ENCODE measurements around the gene CNOT4.
"Not testable (repeated sequence)": the region's sequence is repeated elsewhere in the genome, so short reads cannot be mapped to it uniquely, and the experiment has no call there.

CNOT4 gene

GRCh38 chr7:135449436-135449835, 60.5 kb downstream of the CNOT4 start:
- no peak for DNase-seq

- no peak for DNase-seq
These were observed 61.1 kb downstream of the CNOT4 start for GRCh38 chr7:135448753-135449152.

GRCh38 chr7:135447748-135448147, 62.2 kb downstream of the CNOT4 start:
- DNase-seq = no peak

GRCh38 chr7:135445690-135446089, 64.2 kb downstream of the CNOT4 start:
- no peak for DNase-seq

- DNase-seq = not testable (repeated sequence)
These were observed 64.6 kb downstream of the CNOT4 start for GRCh38 chr7:135445266-135445665.

- DNase-seq = no peak
These were observed 68.1 kb downstream of the CNOT4 start for GRCh38 chr7:135441791-135442190.

GRCh38 chr7:135434047-135434446, 75.9 kb downstream of the CNOT4 start:
- DNase-seq = no peak

- no peak for DNase-seq
These were observed 79.3 kb downstream of the CNOT4 start for GRCh38 chr7:135430626-135431025.

- DNase-seq = no peak
These were observed 81.0 kb downstream of the CNOT4 start for GRCh38 chr7:135428879-135429278.

- no peak for DNase-seq
These were observed 81.9 kb downstream of the CNOT4 start for GRCh38 chr7:135428011-135428410.

- DNase-seq = no peak
These were observed 82.7 kb downstream of the CNOT4 start for GRCh38 chr7:135427166-135427565.

GRCh38 chr7:135425036-135425435, 84.9 kb downstream of the CNOT4 start:
- no peak for DNase-seq

GRCh38 chr7:135420786-135421185, 89.1 kb downstream of the CNOT4 start:
- no peak for DNase-seq

- no peak for DNase-seq
These were observed 93.5 kb downstream of the CNOT4 start for GRCh38 chr7:135416431-135416830.

- DNase-seq = peak in 1 of 5 donors; percentile 38
These were observed 95.0 kb downstream of the CNOT4 start for GRCh38 chr7:135414850-135415439.

GRCh38 chr7:135414208-135414607, 95.7 kb downstream of the CNOT4 start:
- DNase-seq = no peak

GRCh38 chr7:135411098-135411497, 98.8 kb downstream of the CNOT4 start:
- DNase-seq = no peak

- DNase-seq = no peak
These were observed 99.4 kb downstream of the CNOT4 start for GRCh38 chr7:135410543-135410942.

GRCh38 chr7:135409845-135410542, 99.9 kb downstream of the CNOT4 start:
- DNase-seq = peak in 1 of 5 donors; percentile 2

GRCh38 chr7:135407884-135408283, 102.0 kb downstream of the CNOT4 start:
- DNase-seq = no peak

GRCh38 chr7:135406918-135407317, 103.0 kb downstream of the CNOT4 start:
- DNase-seq = no peak

- DNase-seq = no peak
These were observed 103.9 kb downstream of the CNOT4 start for GRCh38 chr7:135405969-135406368.

- no peak for DNase-seq
These were observed 106.6 kb downstream of the CNOT4 start for GRCh38 chr7:135403302-135403701.

GRCh38 chr7:135397689-135398088, 112.2 kb downstream of the CNOT4 start:
- DNase-seq = no peak

- no peak for DNase-seq
These were observed 117.2 kb downstream of the CNOT4 start for GRCh38 chr7:135392701-135393100.

All from T-helper 1 cell (primary cell).